ENCODE measurements around the gene LDLRAP1.

Gene LDLRAP1

DNA sequence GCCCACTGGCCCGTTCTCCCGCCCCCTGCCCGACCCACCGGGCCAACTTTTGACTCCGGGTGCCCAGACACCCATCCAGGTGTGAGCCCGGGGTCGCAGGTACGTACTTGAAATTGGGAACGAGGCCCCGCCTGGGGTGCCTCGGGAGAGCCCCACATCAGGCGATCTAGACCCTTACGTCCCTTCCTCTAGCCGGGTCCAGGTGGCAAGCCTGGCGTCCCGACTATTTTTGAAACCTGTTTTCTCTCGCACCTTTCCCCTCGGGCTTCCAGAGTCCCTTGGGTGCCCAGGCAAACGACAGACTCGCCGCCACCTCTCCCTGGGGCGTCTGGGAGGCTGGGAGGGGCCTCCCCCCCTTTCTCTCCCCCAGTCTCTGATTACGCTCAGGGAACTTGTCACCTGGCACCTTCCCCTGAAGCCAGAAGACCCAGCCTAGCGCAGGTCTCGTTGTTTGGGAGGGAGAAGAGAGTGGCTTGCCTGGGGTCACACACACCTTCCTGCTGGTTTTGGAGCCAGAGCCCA is 898 bp downstream of the LDLRAP1 start:
- DNase-seq, result peak; percentile 52

DNA sequence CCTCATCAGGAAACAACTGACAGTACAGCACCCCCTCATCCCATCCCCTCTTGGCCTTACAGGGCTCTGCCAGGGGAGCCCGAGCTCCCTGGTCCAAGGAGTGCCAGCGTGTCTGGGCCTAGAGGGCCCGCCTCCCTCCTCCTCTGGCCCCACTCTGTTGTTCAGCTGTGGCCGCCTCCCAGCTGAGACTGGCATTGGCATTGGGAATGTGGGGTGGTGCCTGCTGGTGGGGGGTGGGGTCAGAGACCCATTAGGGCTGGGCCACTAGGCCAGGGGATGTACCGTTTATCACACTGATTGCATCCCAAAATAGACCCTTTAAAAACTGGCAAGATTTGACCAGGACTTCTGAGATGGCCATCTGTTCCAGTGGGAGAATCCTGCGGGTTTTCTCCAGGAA is 1.4 kb downstream of the LDLRAP1 start:
- no peak for DNase-seq

DNA sequence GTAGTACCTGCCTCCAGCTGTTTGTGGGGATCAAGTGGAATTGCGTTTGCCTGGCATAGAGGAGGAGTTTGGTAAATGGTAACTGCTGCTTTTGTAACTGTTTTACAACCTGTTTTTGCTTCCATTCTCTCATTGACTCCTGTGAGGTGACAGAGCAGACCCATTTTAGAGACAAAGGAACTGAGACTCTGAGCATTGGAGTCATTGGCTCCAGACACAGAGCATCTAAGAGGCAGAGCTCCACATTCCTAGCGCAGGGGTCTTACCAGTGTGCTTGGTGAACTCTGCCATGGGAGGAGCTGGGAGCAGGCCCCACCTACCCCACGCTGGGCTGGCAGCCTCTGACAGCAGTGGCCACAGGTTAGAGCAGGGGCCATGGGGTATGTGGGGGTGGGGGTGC is 2.4 kb downstream of the LDLRAP1 start:
- no peak for DNase-seq

GRCh38 chr1:25546193-25546592 is 2.8 kb downstream of the LDLRAP1 start:
- DNase-seq, result no peak

DNA sequence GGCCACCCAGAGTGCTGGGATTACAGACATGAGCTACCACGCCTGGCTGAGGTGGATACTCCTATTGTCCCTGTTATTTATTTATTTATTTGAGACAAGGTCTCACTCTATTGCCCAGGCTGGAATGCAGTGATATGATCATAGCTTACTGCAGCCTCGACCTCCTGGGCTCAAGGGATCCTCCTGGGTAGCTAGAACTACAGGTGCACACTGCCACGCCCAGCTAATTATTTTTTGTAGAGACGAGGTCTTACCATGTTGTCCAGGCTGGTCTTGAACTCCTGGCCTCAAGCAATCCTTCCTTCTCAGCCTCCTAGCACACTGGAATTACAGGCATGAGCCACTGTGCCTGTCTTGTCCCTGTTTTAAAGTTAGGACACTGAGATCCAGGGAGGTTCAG is 5.2 kb downstream of the LDLRAP1 start:
- no peak for DNase-seq

GRCh38 chr1:25549273-25550154 is 6.1 kb downstream of the LDLRAP1 start:
- no peak for DNase-seq

DNA sequence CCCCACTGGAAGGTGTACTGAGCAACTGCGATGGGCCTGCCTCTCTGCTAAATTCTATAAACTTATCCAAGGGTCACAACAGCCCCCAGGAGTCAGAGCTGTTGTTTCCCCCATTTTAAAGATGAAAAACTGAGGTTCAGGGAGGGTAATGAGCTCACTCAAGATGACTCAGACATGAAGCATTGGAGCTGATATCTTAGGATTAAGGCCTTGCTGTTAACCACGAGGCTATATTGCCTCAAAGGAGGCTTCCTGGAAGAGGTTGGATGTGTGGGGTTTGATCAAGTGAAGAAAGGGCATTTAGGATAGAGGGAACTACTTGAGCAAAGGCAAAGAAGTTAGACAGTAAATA is 6.7 kb downstream of the LDLRAP1 start:
- no peak for DNase-seq

GRCh38 chr1:25550683-25551310 is 7.4 kb downstream of the LDLRAP1 start:
- DNase-seq, result no peak

GRCh38 chr1:25553749-25554429 is 10.5 kb downstream of the LDLRAP1 start:
- DNase-seq, result no peak

GRCh38 chr1:25554430-25554780 is 11.0 kb downstream of the LDLRAP1 start:
- DNase-seq, result no peak

DNA sequence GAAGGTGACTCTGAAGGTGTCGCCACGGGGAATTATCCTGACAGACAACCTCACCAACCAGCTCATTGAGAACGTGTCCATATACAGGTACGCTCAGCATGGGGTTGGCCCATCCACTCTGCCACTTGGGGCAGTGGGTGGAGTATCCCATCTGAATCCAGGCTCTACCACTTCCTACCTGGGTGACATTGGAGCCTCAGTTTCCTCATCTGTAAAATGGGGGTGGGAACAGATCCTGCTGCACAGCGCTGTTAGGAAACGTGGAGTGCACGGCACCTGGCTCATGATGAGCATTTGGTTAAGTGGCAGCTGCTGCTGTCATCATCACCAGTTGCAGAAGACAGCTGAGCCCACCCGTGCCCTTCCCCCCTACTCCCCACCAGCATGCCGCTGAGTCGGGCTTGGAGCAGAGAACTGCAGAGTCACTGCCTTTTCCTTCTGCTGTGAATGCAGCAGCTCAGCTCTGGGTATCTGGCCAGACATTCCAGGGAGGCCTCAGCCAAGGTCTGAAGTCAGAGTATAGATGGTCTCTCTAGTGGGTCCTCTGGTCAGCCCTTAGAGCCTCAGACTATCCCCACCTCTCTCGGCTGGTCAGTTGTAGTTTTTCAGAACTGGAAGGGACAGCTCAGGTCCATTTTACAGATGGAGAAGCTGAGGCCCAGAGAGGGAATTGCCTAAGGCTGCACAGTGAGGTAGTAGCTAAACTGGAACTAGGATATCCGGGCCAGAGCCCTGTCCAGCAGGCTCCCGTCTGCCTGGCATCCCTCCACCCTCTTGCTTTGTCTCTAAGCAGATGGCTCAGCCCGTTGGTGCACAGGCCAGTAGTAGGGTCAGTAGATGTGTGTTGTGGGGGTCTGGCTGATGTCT is 11.7 kb downstream of the LDLRAP1 start:
- DNase-seq, result no peak

- no peak for DNase-seq
These were observed 12.3 kb downstream of the LDLRAP1 start for GRCh38 chr1:25555753-25556092.

GRCh38 chr1:25556132-25556670 is 12.8 kb downstream of the LDLRAP1 start:
- no peak for DNase-seq

- no peak for DNase-seq
These were observed 13.5 kb downstream of the LDLRAP1 start for GRCh38 chr1:25556791-25557476.

- no peak for DNase-seq
These were observed 14.1 kb downstream of the LDLRAP1 start for GRCh38 chr1:25557543-25557942.

- no peak for DNase-seq
These were observed 15.6 kb downstream of the LDLRAP1 start for GRCh38 chr1:25559031-25559430.

DNA sequence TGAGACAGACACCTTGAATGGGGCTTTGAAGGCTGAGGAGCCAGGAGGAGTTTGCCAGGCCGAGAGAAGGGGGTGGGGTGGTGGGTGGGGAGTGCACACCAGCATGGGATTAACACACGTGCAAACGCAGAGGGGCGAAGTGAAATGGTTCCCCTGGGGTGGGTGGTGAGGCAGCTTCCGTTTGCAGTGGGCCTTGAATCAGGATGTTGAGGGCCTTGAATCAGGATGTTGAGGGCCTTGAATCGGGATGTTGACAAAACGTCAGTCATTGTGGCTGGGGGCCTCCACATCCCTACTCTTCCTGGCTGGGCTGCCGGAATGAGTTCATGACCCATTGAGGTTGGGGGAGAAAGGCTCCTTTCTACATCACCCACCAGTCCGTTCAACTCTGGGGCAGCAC is 16.6 kb downstream of the LDLRAP1 start:
- no peak for DNase-seq

DNA sequence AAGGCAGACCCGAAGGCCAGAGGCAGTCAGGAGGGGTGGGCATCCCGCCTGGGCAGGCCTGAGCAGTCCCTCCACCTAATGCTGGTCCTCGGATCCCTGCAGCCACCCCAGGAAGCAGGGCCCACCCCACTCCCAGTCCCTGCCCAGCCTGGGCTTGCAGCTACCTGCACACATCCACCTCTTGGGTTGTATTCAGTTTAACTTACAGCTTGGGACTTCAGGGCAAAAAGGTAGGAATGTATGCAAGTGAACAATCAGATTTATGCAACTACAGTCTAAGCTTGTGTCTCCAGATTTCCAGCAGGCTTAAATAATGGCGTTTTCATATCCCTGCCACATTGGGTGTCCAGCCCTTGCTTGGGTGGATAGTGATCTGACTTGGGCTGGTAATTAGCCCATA is 17.4 kb downstream of the LDLRAP1 start:
- DNase-seq, result no peak

DNA sequence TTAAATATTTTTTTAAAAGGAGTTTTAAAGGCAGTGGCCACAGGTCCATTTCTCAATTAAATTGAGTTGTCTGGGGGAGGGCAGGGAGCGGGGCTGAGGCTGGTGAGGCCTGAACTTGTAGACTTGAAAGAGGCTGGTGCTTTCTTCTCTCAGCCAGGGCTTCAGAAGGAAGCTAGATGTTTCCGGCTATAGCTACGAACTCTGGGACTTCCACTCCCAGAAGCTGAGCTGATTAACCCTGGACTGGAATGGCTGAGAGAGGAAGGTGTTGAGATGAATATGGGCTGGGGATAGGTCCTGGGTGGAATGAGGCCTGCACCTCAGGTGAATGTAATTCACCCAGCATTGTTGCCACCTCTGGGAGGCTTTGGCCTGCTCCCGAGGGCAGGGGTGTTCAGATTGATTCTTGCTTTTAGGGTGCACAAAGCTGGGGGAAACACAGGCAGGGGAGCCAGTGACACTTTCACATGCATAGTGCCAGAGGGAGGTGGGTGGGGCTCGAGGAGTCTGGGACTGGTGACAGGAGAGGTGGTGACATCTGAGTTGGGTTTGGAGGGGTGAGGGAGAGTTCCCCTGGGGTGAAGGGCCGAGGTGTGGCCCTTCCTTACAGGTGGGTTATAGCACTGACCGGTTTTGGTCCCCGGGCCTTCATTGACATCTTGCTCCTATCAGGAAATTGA is 18.2 kb downstream of the LDLRAP1 start:
- DNase-seq, result no peak

GRCh38 chr1:25562101-25562927 is 18.9 kb downstream of the LDLRAP1 start:
- no peak for DNase-seq

- DNase-seq, result no peak
These were observed 19.5 kb downstream of the LDLRAP1 start for GRCh38 chr1:25562928-25563283.
